Measurements from ENCODE around the gene PAK1IP1. TPM values are rescaled to one million over a fixed set of nuclear protein-coding genes. Genes with fewer than 3 reads are reported as not detected.
"Not testable (repeated sequence)": the region's sequence is repeated elsewhere in the genome, so short reads cannot be mapped to it uniquely, and the experiment has no call there.

Gene PAK1IP1
- polyA plus RNA-seq, 1 donor (not counting 4 experiments of a cell fraction or from before 2014, with no cell fraction given): 36.3 TPM

DNA sequence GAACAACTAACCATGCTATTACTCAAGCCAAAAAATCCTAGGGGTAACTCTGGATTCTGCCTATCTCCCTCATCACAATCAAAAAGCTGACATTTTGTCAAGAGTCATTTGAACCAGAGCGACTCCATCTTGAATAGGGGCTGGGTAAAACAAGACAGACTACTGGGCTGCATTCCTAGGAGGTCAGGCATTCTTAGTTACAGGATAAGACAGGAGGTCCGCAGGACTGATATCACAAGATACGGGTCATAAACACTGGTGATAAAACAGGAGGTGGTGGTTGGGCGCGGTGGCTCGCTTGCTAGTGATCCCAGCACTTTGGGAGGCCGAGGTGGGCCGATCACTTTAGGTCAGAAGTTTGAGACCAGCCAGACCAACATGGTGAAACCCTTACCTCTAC lies 32.6 kb upstream of the PAK1IP1 start:
- Histone ChIP-seq H3K36me3 (ENCODE audit: control insufficient read depth in 2 of 2, extremely low read depth in 1 of 2, insufficient read depth in 2 of 2, low read length in 2 of 2) (no peaks in the 10 kb centered on the region), H2AFZ (ENCODE audit: control insufficient read depth, low read length) (no peak overlapping the region), H3K79me2 (ENCODE audit: control insufficient read depth, insufficient read depth, low read length) (no peaks in the 10 kb centered on the region), H3K4me3 (ENCODE audit: control insufficient read depth in 2 of 3, extremely low read depth in 1 of 3, insufficient read depth in 2 of 3, low read depth in 1 of 3, low read length in 3 of 3) (no peak overlapping the region), H3K9me3 (ENCODE audit: control insufficient read depth, low read depth, low read length) (no peaks in the 10 kb centered on the region), H3K9ac (ENCODE audit: control insufficient read depth, extremely low read depth, insufficient read depth, low read length) (no peak overlapping the region), H3K27me3 (ENCODE audit: control insufficient read depth, extremely low read depth, insufficient read depth, low read length) (no peaks in the 10 kb centered on the region), H4K20me1 (ENCODE audit: control insufficient read depth, extremely low read depth, insufficient read depth, low read length) (no peaks in the 10 kb centered on the region), H3K27ac (ENCODE audit: control insufficient read depth, insufficient read depth, low read length) (no peak overlapping the region), H3K9me1 (ENCODE audit: control insufficient read depth, extremely low read depth, insufficient read depth, low read length) (no peaks in the 10 kb centered on the region), H3K4me1 (ENCODE audit: control insufficient read depth, extremely low read depth, insufficient read depth, low read length) (no peaks in the 10 kb centered on the region), H3K4me2 (ENCODE audit: control insufficient read depth, extremely low read depth, insufficient read depth, low read depth, low read length) (no peak overlapping the region)
- no peak for FAIRE-seq
- dilution Hi-C loops (cut with MboI; ENCODE audit: extremely low pct_ligation_motif_present, low sequenced_read_pairs): no loop called here
- TF ChIP-seq, protein P1, sequence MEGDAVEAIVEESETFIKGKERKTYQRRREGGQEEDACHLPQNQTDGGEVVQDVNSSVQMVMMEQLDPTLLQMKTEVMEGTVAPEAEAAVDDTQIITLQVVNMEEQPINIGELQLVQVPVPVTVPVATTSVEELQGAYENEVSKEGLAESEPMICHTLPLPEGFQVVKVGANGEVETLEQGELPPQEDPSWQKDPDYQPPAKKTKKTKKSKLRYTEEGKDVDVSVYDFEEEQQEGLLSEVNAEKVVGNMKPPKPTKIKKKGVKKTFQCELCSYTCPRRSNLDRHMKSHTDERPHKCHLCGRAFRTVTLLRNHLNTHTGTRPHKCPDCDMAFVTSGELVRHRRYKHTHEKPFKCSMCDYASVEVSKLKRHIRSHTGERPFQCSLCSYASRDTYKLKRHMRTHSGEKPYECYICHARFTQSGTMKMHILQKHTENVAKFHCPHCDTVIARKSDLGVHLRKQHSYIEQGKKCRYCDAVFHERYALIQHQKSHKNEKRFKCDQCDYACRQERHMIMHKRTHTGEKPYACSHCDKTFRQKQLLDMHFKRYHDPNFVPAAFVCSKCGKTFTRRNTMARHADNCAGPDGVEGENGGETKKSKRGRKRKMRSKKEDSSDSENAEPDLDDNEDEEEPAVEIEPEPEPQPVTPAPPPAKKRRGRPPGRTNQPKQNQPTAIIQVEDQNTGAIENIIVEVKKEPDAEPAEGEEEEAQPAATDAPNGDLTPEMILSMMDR (optimal IDR thresholded peaks at IDR 0.05 in 1 of 3, IDR thresholded peaks at IDR 0.05 in 1 of 3, conservative IDR thresholded peaks at IDR 0.05 in 1 of 3; ENCODE audit: extremely low read depth in 1 of 3, insufficient read depth in 2 of 3, low read length in 3 of 3): no peak
- TF ChIP-seq EZH2 (IDR thresholded peaks at IDR 0.05; ENCODE audit: low read length): no peak
- DNase-seq (ENCODE audit: low read depth, low spot score): no peak

DNA sequence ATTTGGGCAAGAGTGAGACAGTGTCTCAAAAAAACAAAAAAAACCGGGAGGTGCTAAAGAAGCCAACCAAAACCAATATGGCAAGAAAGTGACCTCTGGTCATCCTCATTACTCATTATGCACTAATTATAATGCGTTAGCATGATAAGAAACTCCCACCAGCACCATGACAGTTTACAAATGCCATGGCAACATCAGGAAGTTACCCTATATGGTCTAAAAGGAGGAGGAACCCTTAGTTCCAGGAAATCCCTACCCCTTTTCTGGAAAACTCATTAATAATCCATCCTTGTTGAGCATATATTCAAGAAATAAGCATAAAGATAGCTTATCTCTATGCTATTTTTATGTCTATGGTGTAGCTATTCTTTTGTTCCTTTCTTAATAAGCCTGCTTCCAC lies 32.0 kb upstream of the PAK1IP1 start:
- H3K79me2 ChIP-seq (ENCODE audit: control insufficient read depth, insufficient read depth, low read length): no peaks in the 10 kb centered on the region
- no peak overlapping the region for H3K9ac ChIP-seq (ENCODE audit: control insufficient read depth, extremely low read depth, insufficient read depth, low read length)
- H3K4me3 ChIP-seq (ENCODE audit: control insufficient read depth in 2 of 3, extremely low read depth in 1 of 3, insufficient read depth in 2 of 3, low read depth in 1 of 3, low read length in 3 of 3): no peak overlapping the region
- DNase-seq (ENCODE audit: low read depth, low spot score) (no peak), FAIRE-seq (no peak)
- no peaks in the 10 kb centered on the region for H3K4me1 ChIP-seq (ENCODE audit: control insufficient read depth, extremely low read depth, insufficient read depth, low read length)
- H3K27ac ChIP-seq (ENCODE audit: control insufficient read depth, insufficient read depth, low read length): no peak overlapping the region
- H3K9me1 ChIP-seq (ENCODE audit: control insufficient read depth, extremely low read depth, insufficient read depth, low read length): no peaks in the 10 kb centered on the region
- no peak for TF ChIP-seq EZH2 (IDR thresholded peaks at IDR 0.05; ENCODE audit: low read length)
- TF ChIP-seq, protein P1 (optimal IDR thresholded peaks at IDR 0.05 in 1 of 3, IDR thresholded peaks at IDR 0.05 in 1 of 3, conservative IDR thresholded peaks at IDR 0.05 in 1 of 3; ENCODE audit: extremely low read depth in 1 of 3, insufficient read depth in 2 of 3, low read length in 3 of 3): no peak
- H3K27me3 ChIP-seq (ENCODE audit: control insufficient read depth, extremely low read depth, insufficient read depth, low read length): no peaks in the 10 kb centered on the region
- dilution Hi-C loops (cut with MboI; ENCODE audit: extremely low pct_ligation_motif_present, low sequenced_read_pairs): no loop called here
- no peaks in the 10 kb centered on the region for H3K9me3 ChIP-seq (ENCODE audit: control insufficient read depth, low read depth, low read length)
- no peaks in the 10 kb centered on the region for H4K20me1 ChIP-seq (ENCODE audit: control insufficient read depth, extremely low read depth, insufficient read depth, low read length)
- H3K4me2 ChIP-seq (ENCODE audit: control insufficient read depth, extremely low read depth, insufficient read depth, low read depth, low read length): no peak overlapping the region
- no peaks in the 10 kb centered on the region for H3K36me3 ChIP-seq (ENCODE audit: control insufficient read depth in 2 of 2, extremely low read depth in 1 of 2, insufficient read depth in 2 of 2, low read length in 2 of 2)
- H2AFZ ChIP-seq (ENCODE audit: control insufficient read depth, low read length): no peak overlapping the region

DNA sequence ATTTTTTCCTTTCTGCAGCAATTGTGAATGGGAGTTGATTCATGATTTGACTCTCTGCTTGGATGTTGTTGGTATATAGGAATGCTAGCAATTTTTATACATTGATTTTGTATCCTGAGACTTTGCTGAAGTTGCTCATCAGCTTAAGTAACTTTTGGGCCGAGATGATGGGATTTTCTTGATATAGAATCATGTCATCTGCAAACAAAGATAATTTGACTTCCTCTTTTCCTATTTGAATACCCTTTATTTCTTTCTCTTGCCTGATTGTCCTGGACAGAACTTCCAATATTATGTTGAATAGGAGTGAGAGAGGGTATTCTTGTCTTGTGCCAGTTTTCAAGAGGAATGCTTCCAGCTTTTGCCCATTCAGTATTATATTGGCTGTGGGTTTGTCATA lies 29.2 kb upstream of the PAK1IP1 start:
- H3K27me3 ChIP-seq (ENCODE audit: control insufficient read depth, extremely low read depth, insufficient read depth, low read length); H3K9me1 ChIP-seq (ENCODE audit: control insufficient read depth, extremely low read depth, insufficient read depth, low read length); DNase-seq (ENCODE audit: low read depth, low spot score); H3K9me3 ChIP-seq (ENCODE audit: control insufficient read depth, low read depth, low read length); H3K4me1 ChIP-seq (ENCODE audit: control insufficient read depth, extremely low read depth, insufficient read depth, low read length); dilution Hi-C loops (cut with MboI; ENCODE audit: extremely low pct_ligation_motif_present, low sequenced_read_pairs); H3K4me3 ChIP-seq (ENCODE audit: control insufficient read depth in 2 of 3, extremely low read depth in 1 of 3, insufficient read depth in 2 of 3, low read depth in 1 of 3, low read length in 3 of 3); H3K36me3 ChIP-seq (ENCODE audit: control insufficient read depth in 2 of 2, extremely low read depth in 1 of 2, insufficient read depth in 2 of 2, low read length in 2 of 2); H3K4me2 ChIP-seq (ENCODE audit: control insufficient read depth, extremely low read depth, insufficient read depth, low read depth, low read length); H3K9ac ChIP-seq (ENCODE audit: control insufficient read depth, extremely low read depth, insufficient read depth, low read length); H3K79me2 ChIP-seq (ENCODE audit: control insufficient read depth, insufficient read depth, low read length); FAIRE-seq; H4K20me1 ChIP-seq (ENCODE audit: control insufficient read depth, extremely low read depth, insufficient read depth, low read length); H3K27ac ChIP-seq (ENCODE audit: control insufficient read depth, insufficient read depth, low read length); H2AFZ ChIP-seq (ENCODE audit: control insufficient read depth, low read length): not testable (repeated sequence)

All from keratinocyte (primary cell).